Measurements from ENCODE around the gene FAM20A.
"Not testable (repeated sequence)": the region's sequence is repeated elsewhere in the genome, so short reads cannot be mapped to it uniquely, and the experiment has no call there.

GRCh38 chr17:68517605-68518004 lies 83.6 kb downstream of the FAM20A start:
- TF ChIP-seq CTCF (IDR thresholded peaks at IDR 0.05 in 4 of 5, conservative IDR thresholded peaks at IDR 0.05 in 1 of 5); POLR2A (IDR thresholded peaks at IDR 0.05): not testable (repeated sequence)

All from gastrocnemius medialis (tissue), 4 donors.